HG03565 (cell line): ENCODE data around the gene PDK4.
"Not testable (repeated sequence)": the region's sequence is repeated elsewhere in the genome, so short reads cannot be mapped to it uniquely, and the experiment has no call there.

Experiments
- ATAC-seq: cut with Tn5 transposase; IDR thresholded peaks from one replicate; pipeline ENCODE4 v1.9.1; 2021; ENCODE audit warnings: mild to moderate bottlenecking, moderate library complexity; ENCODE audit not compliant: unreplicated experiment

PDK4 gene

GRCh38 chr7:95578299-95578855 is 17.9 kb downstream of the PDK4 start:
- ATAC-seq, result no peak

- ATAC-seq, result no peak
These were observed 19.2 kb downstream of the PDK4 start for GRCh38 chr7:95577137-95577536.

- ATAC-seq, result no peak
These were observed 26.6 kb downstream of the PDK4 start for GRCh38 chr7:95569720-95570119.

- no peak for ATAC-seq
These were observed 35.6 kb downstream of the PDK4 start for GRCh38 chr7:95560674-95561073.

GRCh38 chr7:95558864-95559263 is 37.5 kb downstream of the PDK4 start:
- no peak for ATAC-seq

GRCh38 chr7:95556777-95557176 is 39.5 kb downstream of the PDK4 start:
- ATAC-seq, result no peak

- no peak for ATAC-seq
These were observed 42.4 kb downstream of the PDK4 start for GRCh38 chr7:95553939-95554338.

- not testable (repeated sequence) for ATAC-seq
These were observed 44.0 kb downstream of the PDK4 start for GRCh38 chr7:95552010-95552926.

GRCh38 chr7:95550546-95550945 is 45.8 kb downstream of the PDK4 start:
- no peak for ATAC-seq

GRCh38 chr7:95549818-95550529 is 46.3 kb downstream of the PDK4 start:
- ATAC-seq, result no peak

GRCh38 chr7:95547361-95548348 is 48.7 kb downstream of the PDK4 start:
- no peak for ATAC-seq

- ATAC-seq, result no peak
These were observed 49.7 kb downstream of the PDK4 start for GRCh38 chr7:95546647-95547046.

- ATAC-seq, result no peak
These were observed 50.6 kb downstream of the PDK4 start for GRCh38 chr7:95545673-95546072.

GRCh38 chr7:95545007-95545615 is 51.2 kb downstream of the PDK4 start:
- no peak for ATAC-seq

GRCh38 chr7:95544171-95544570 is 52.1 kb downstream of the PDK4 start:
- no peak for ATAC-seq

- ATAC-seq, result no peak
These were observed 53.0 kb downstream of the PDK4 start for GRCh38 chr7:95543312-95543711.

- no peak for ATAC-seq
These were observed 56.0 kb downstream of the PDK4 start for GRCh38 chr7:95540366-95540765.

- ATAC-seq, result no peak
These were observed 56.9 kb downstream of the PDK4 start for GRCh38 chr7:95539426-95539825.

- no peak for ATAC-seq
These were observed 58.8 kb downstream of the PDK4 start for GRCh38 chr7:95537468-95537867.

GRCh38 chr7:95536656-95537311 is 59.5 kb downstream of the PDK4 start:
- no peak for ATAC-seq
